Neural cell (in vitro differentiated cells): ENCODE results near the gene PLXDC1. TPM values are rescaled to one million over a fixed set of nuclear protein-coding genes. Genes with fewer than 3 reads are reported as not detected.
"Not testable (repeated sequence)": the region's sequence is repeated elsewhere in the genome, so short reads cannot be mapped to it uniquely, and the experiment has no call there.

ENCODE experiments used
- H2AFZ ChIP-seq: fragments of 200-600, 300-800 bp; sonication (generic), shearing (Covaris generic); 2 replicates; pipeline ENCODE4 v1.6.0; 2014; ENCODE audit warnings: low read depth, mild to moderate bottlenecking, antibody characterized with exemption, low read length, moderate library complexity
- H3F3A ChIP-seq: fragments of 200-600 bp; shearing (Covaris generic); 2 replicates; pipeline ENCODE4 v1.6.1; 2016; ENCODE audit warnings: mild to moderate bottlenecking, moderate library complexity, mixed read lengths, antibody characterized with exemption, low read length; ENCODE audit not compliant: insufficient read depth, poor library complexity, severe bottlenecking
- H3K27ac ChIP-seq: fragments of 200-600, 300-800 bp; sonication (generic), shearing (Covaris generic); 2 replicates; pipeline ENCODE4 v1.5.1; 2014; ENCODE audit warnings: mild to moderate bottlenecking, low read length, moderate library complexity
- H3K27me3 ChIP-seq: fragments of 300-800, 200-600 bp; sonication (generic), shearing (Covaris generic); 2 replicates; pipeline ENCODE4 v1.6.0; 2014; ENCODE audit warnings: mild to moderate bottlenecking, low read depth, low read length, moderate library complexity; ENCODE audit not compliant: insufficient read depth
- H3K36me3 ChIP-seq: fragments of 300-800, 200-600 bp; sonication (generic), shearing (Covaris generic); 2 replicates; pipeline ENCODE4 v1.5.1; 2014; ENCODE audit warnings: mild to moderate bottlenecking, antibody characterized with exemption, low read length, moderate library complexity; ENCODE audit not compliant: insufficient read depth
- H3K4me2 ChIP-seq: fragments of 300-800, 200-600 bp; sonication (generic), shearing (Covaris generic); 2 replicates; pipeline ENCODE4 v1.6.0; 2014; ENCODE audit warnings: mild to moderate bottlenecking, low read length
- H3K4me3 ChIP-seq: fragments of 300-800, 200-600 bp; sonication (generic), shearing (Covaris generic); 2 replicates; pipeline ENCODE4 v1.5.1; 2014; ENCODE audit warnings: mild to moderate bottlenecking, low read length, moderate library complexity
- H3K79me2 ChIP-seq: fragments of 200-600 bp; shearing (Covaris generic); replicated peaks from 2 replicates; pipeline ENCODE4 v1.6.0; 2014; ENCODE audit warnings: mild to moderate bottlenecking, low read length, moderate library complexity; ENCODE audit not compliant: insufficient read depth
- H3K9ac ChIP-seq: fragments of 300-800, 200-600 bp; sonication (generic), shearing (Covaris generic); 2 replicates; pipeline ENCODE4 v1.6.1; 2016; ENCODE audit warnings: mild to moderate bottlenecking, low read length, mixed read lengths
- H3K9me2 ChIP-seq: fragments of 200-600 bp; shearing (Covaris generic); 2 replicates; pipeline ENCODE4 v1.6.1; 2016; ENCODE audit warnings: mild to moderate bottlenecking, low read length, mixed read lengths; ENCODE audit not compliant: insufficient read depth
- H3K9me3 ChIP-seq: fragments of 200-600, 300-800 bp; sonication (generic), shearing (Covaris generic); 2 replicates; pipeline ENCODE4 v1.6.1; 2016; ENCODE audit warnings: mild to moderate bottlenecking, mixed run types, low read length, moderate library complexity, mixed read lengths
- H4K20me1 ChIP-seq: fragments of 200-600 bp; shearing (Covaris generic); 2 replicates; pipeline ENCODE4 v1.6.1; 2016; ENCODE audit warnings: mild to moderate bottlenecking, mixed run types; ENCODE audit not compliant: insufficient read depth
- EP300 ChIP-seq: fragments of 450-650 bp; conservative IDR thresholded peaks from 2 replicates; pipeline ENCODE4 v1.6.1; 2014; ENCODE audit warnings: antibody characterized with exemption, mild to moderate bottlenecking, moderate library complexity; ENCODE audit not compliant: poor library complexity, severe bottlenecking
- EZH2 ChIP-seq: fragments of 200-600, 300-800 bp; shearing (Covaris generic), sonication (generic); IDR thresholded peaks from 2 replicates; pipeline ENCODE4 v1.6.1; 2014; ENCODE audit warnings: antibody characterized with exemption, low read length, borderline replicate concordance, mild to moderate bottlenecking; ENCODE audit not compliant: insufficient read depth, poor library complexity, severe bottlenecking
- MXI1 ChIP-seq: fragments of 450-650 bp; conservative IDR thresholded peaks from 2 replicates; pipeline ENCODE4 v1.6.1; 2014; ENCODE audit warnings: antibody characterized with exemption, mild to moderate bottlenecking; ENCODE audit not compliant: poor library complexity, severe bottlenecking
- POLR2AphosphoS5 ChIP-seq: IDR thresholded peaks from 2 replicates; pipeline ENCODE4 v1.6.1; 2012
- RAD21 ChIP-seq: fragments of 450-650 bp; conservative IDR thresholded peaks from 2 replicates; pipeline ENCODE4 v1.6.1; 2014; ENCODE audit warnings: antibody characterized with exemption, mild to moderate bottlenecking, moderate library complexity
- SMC3 ChIP-seq: fragments of 450-650 bp; conservative IDR thresholded peaks from 2 replicates; pipeline ENCODE4 v1.6.1; 2014; ENCODE audit warnings: antibody characterized with exemption, mild to moderate bottlenecking, moderate library complexity; ENCODE audit not compliant: poor library complexity
- TAF1 ChIP-seq: IDR thresholded peaks from 2 replicates; pipeline ENCODE4 v1.6.1; 2012; ENCODE audit warnings: low read depth
- polyA plus RNA-seq: library from polyadenylated mRNA; depleted of rRNA; stranded (reverse); fragments of >200 nt; gene quantifications from 2 replicates; pipeline ENCODE4 v1.2.3, GENCODE V29; 2014
- TF ChIP-seq, protein P1 (sequence below): IDR thresholded peaks from 2 replicates; pipeline ENCODE4 v1.6.1; 2012; ENCODE audit warnings: borderline replicate concordance
- TF ChIP-seq, protein P2 (sequence below): fragments of 450-650 bp; IDR thresholded peaks from 2 replicates; pipeline ENCODE4 v1.5.1; 2014; ENCODE audit warnings: antibody characterized with exemption, mild to moderate bottlenecking, moderate library complexity; ENCODE audit not compliant: poor library complexity, severe bottlenecking

Gene PLXDC1
- polyA plus RNA-seq, 1 donor from 2014 or later: 10.0 TPM

DNA sequence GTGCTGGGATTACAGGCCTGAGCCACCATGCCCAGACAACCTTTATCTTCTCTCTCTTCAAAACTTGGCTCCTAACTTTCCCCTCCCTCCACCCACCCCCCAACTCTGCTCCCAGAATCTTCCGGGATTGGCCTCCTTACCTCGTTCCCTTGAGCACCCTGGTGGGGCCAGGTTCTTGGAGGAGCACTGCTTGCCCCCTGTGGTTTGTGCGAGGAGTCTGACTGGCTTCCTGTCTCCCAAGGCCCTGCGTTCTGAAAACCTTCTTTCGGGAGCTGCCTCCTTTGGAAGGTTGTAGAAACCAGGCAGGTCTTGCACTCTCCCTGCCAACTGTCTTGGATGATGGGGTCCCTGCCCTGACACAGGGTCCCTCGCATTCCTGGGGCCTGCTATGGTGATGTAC, 19.8 kb downstream of the PLXDC1 start:
- TF ChIP-seq EZH2: no peak
- TF ChIP-seq, protein P1, sequence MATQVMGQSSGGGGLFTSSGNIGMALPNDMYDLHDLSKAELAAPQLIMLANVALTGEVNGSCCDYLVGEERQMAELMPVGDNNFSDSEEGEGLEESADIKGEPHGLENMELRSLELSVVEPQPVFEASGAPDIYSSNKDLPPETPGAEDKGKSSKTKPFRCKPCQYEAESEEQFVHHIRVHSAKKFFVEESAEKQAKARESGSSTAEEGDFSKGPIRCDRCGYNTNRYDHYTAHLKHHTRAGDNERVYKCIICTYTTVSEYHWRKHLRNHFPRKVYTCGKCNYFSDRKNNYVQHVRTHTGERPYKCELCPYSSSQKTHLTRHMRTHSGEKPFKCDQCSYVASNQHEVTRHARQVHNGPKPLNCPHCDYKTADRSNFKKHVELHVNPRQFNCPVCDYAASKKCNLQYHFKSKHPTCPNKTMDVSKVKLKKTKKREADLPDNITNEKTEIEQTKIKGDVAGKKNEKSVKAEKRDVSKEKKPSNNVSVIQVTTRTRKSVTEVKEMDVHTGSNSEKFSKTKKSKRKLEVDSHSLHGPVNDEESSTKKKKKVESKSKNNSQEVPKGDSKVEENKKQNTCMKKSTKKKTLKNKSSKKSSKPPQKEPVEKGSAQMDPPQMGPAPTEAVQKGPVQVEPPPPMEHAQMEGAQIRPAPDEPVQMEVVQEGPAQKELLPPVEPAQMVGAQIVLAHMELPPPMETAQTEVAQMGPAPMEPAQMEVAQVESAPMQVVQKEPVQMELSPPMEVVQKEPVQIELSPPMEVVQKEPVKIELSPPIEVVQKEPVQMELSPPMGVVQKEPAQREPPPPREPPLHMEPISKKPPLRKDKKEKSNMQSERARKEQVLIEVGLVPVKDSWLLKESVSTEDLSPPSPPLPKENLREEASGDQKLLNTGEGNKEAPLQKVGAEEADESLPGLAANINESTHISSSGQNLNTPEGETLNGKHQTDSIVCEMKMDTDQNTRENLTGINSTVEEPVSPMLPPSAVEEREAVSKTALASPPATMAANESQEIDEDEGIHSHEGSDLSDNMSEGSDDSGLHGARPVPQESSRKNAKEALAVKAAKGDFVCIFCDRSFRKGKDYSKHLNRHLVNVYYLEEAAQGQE: no peak
- no peak for TF ChIP-seq SMC3
- Histone ChIP-seq H2AFZ (no peak overlapping the region), H3K9ac (no peak overlapping the region), H3K9me2 (no peaks in the 10 kb centered on the region), H3F3A (no peaks in the 10 kb centered on the region), H3K27ac (no peak overlapping the region), H3K4me2 (no peak overlapping the region), H4K20me1 (no peaks in the 10 kb centered on the region), H3K9me3 (no peaks in the 10 kb centered on the region), H3K79me2 (no peaks in the 10 kb centered on the region), H3K4me3 (no peak overlapping the region), H3K27me3 (no peaks in the 10 kb centered on the region), H3K36me3 (no peaks in the 10 kb centered on the region)

DNA sequence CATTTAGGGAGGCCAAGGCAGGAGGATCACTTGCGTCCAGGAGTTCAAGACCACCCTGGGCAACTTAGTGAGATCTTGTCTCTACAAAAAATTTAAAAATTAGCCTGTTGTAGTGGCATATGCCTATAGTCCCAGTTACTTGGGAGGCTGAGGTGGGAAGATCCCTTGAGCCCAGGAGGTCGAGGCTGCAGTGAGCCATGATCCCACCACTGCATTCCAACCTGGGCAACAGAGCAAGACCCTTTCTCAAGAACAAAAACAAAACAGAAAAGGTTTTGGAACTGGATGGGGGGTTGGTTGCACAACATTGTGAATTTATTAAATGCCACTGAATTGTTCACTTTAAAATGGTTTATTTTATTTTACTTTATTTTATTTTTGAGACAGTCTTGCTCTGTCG, 21.2 kb downstream of the PLXDC1 start:
- H3K79me2 ChIP-seq: no peaks in the 10 kb centered on the region
- no peaks in the 10 kb centered on the region for H3F3A ChIP-seq
- no peaks in the 10 kb centered on the region for H3K27me3 ChIP-seq
- no peak overlapping the region for H3K4me2 ChIP-seq
- no peak for TF ChIP-seq SMC3
- no peak for TF ChIP-seq RAD21
- no peak for TF ChIP-seq MXI1
- TF ChIP-seq TAF1: no peak
- TF ChIP-seq EP300: no peak
- TF ChIP-seq, protein P2, sequence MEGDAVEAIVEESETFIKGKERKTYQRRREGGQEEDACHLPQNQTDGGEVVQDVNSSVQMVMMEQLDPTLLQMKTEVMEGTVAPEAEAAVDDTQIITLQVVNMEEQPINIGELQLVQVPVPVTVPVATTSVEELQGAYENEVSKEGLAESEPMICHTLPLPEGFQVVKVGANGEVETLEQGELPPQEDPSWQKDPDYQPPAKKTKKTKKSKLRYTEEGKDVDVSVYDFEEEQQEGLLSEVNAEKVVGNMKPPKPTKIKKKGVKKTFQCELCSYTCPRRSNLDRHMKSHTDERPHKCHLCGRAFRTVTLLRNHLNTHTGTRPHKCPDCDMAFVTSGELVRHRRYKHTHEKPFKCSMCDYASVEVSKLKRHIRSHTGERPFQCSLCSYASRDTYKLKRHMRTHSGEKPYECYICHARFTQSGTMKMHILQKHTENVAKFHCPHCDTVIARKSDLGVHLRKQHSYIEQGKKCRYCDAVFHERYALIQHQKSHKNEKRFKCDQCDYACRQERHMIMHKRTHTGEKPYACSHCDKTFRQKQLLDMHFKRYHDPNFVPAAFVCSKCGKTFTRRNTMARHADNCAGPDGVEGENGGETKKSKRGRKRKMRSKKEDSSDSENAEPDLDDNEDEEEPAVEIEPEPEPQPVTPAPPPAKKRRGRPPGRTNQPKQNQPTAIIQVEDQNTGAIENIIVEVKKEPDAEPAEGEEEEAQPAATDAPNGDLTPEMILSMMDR: no peak
- TF ChIP-seq POLR2AphosphoS5: no peak
- TF ChIP-seq EZH2: no peak
- TF ChIP-seq, protein P1: no peak
- H3K36me3 ChIP-seq: no peaks in the 10 kb centered on the region
- H3K9me2 ChIP-seq: no peaks in the 10 kb centered on the region
- H2AFZ ChIP-seq: no peak overlapping the region
- H3K27ac ChIP-seq: no peak overlapping the region
- no peak overlapping the region for H3K4me3 ChIP-seq
- no peaks in the 10 kb centered on the region for H3K9me3 ChIP-seq
- H3K9ac ChIP-seq: no peak overlapping the region
- H4K20me1 ChIP-seq: no peaks in the 10 kb centered on the region

DNA sequence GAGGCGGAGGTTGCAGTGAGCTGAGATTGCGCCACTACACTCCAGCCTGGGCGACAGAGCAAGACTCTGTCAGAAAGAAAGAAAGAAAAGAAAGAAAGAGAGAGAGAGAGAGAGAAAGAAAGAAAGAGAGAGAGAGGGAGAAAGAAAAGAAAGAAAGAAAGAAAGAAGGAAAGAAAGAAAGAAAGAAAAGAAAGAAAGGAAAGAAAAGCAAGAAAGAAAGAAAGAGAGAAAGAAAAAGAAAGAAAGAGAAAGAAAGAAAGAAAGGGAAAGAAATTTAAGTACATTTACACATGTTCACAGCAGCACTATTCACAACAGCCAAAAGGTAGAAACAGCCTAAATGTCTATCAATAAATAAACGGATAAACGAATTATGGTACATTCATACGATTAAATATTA, 21.9 kb downstream of the PLXDC1 start:
- H3K36me3 ChIP-seq, H4K20me1 ChIP-seq, H3K9me2 ChIP-seq, H3K27ac ChIP-seq, H3K4me2 ChIP-seq, H3K27me3 ChIP-seq, H2AFZ ChIP-seq, H3F3A ChIP-seq, H3K79me2 ChIP-seq, H3K9me3 ChIP-seq, H3K4me3 ChIP-seq, H3K9ac ChIP-seq: not testable (repeated sequence)
